ENCODE results near the gene KCNK1. TPM values are rescaled to one million over a fixed set of nuclear protein-coding genes. Genes with fewer than 3 reads are reported as not detected.

The KCNK1 gene
- total RNA-seq, 3 donors from 2014 or later, result 0.96 to 9.1 (median 5.2) TPM

DNA sequence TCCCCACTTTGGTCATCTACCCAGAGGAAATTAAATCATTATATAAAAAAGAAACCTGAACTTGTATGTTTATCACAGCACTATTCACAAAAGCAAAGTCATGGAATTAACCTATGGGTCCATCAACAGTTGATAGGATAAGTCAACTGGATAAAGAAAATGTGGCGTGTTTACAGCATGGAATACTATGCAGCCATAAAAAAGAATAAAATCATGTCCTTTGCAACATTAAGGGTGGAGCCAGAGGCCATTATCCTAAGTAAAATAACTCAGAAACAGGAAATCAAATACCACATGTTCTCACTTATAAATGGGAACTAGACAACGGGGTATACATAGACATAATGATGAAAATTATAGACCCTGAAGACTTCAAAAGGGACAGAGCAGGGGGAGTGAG lies 27.6 kb upstream of the KCNK1 start:
- Histone ChIP-seq H3K9me3 (peaks cover 0 to 6% of the 10 kb centered on the region in 2 donors), H3K27me3 (no peaks in the 10 kb centered on the region), H3K27ac (no peak overlapping the region), H3K4me3 (no peak overlapping the region), H3K4me1 (no peaks in the 10 kb centered on the region), H3K36me3 (no peaks in the 10 kb centered on the region)
- no peak for TF ChIP-seq POLR2AphosphoS5 (IDR thresholded peaks at IDR 0.05)
- TF ChIP-seq, protein P1, sequence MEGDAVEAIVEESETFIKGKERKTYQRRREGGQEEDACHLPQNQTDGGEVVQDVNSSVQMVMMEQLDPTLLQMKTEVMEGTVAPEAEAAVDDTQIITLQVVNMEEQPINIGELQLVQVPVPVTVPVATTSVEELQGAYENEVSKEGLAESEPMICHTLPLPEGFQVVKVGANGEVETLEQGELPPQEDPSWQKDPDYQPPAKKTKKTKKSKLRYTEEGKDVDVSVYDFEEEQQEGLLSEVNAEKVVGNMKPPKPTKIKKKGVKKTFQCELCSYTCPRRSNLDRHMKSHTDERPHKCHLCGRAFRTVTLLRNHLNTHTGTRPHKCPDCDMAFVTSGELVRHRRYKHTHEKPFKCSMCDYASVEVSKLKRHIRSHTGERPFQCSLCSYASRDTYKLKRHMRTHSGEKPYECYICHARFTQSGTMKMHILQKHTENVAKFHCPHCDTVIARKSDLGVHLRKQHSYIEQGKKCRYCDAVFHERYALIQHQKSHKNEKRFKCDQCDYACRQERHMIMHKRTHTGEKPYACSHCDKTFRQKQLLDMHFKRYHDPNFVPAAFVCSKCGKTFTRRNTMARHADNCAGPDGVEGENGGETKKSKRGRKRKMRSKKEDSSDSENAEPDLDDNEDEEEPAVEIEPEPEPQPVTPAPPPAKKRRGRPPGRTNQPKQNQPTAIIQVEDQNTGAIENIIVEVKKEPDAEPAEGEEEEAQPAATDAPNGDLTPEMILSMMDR (IDR thresholded peaks at IDR 0.05), result no peak
- TF ChIP-seq POLR2A (IDR thresholded peaks at IDR 0.05), result no peak
- DNase-seq (ENCODE audit: low spot score in 2 of 2), result no peak
- intact Hi-C loops (cut with DNase I; ENCODE audit: low total_unique reads), result no loop called here

DNA sequence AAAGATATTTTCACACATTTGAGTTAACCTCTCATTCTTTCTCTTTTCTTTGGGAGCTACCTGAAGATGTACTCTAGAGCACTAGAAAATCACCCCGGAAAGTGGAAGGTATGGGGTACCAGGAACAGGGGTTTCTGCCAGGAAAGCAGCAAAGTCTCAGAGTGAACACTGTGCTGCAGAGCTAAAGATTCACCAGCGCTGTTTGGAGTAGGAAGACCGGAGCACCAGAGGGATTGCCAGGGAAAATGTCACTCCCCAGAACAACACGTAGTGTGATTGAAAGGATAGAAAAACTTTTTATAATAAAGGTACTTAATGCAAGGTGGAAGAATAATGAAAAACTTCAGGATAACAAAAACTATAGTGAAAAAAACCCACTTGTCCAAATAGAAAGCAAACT lies 26.7 kb upstream of the KCNK1 start:
- TF ChIP-seq POLR2AphosphoS5 (IDR thresholded peaks at IDR 0.05) (no peak), POLR2A (IDR thresholded peaks at IDR 0.05) (no peak)
- TF ChIP-seq, protein P1 (IDR thresholded peaks at IDR 0.05), result no peak
- no peaks in the 10 kb centered on the region for H3K36me3 ChIP-seq
- intact Hi-C loops (cut with DNase I; ENCODE audit: low total_unique reads), result no loop called here
- H3K4me1 ChIP-seq, result no peaks in the 10 kb centered on the region
- H3K9me3 ChIP-seq, result peaks cover 0 to 6% of the 10 kb centered on the region in 2 donors
- no peaks in the 10 kb centered on the region for H3K27me3 ChIP-seq
- DNase-seq (ENCODE audit: low spot score in 2 of 2), result no peak
- no peak overlapping the region for H3K4me3 ChIP-seq
- no peak overlapping the region for H3K27ac ChIP-seq

DNA sequence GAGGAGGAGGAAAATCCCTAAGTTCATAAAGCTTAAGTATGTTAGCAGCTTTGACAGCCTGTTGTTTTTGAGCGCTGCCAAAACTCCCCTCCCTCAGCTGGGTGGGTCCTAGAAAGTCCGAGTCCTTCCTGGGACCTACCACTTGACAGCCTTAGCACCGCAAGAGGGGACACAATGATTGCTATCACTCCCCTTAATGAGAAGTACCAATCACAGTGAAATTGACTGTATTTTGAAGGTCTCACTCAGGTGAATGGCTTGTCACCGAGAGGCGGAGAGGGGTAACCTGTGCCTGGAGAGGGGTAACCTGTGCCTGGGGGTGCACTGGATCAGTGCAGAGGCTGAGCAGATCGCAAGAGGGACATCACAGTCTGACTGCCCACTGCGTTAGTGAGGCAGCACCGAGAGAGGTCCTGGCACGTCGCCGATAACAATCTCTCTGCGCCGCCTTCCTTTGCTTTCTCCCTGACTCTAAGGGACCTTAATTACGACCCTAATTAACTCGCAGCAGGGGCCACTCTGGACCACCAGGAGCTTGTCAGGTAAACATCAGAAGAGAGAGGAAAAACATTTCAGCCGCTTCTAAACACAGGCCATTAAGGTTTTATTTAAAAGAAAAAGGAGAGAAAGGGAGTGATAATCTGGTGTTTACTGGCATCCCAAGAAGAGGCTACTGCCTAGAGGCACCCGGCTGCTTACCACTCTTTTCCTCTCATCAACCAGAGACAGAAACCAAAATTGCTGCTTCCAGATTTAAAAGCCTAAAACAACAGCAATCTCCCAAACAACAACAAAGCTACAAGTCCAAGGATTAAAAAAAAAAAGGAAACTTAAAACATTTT lies 25.7 kb upstream of the KCNK1 start:
- H3K27ac ChIP-seq, result no peak overlapping the region
- H3K9me3 ChIP-seq, result peaks cover 0 to 6% of the 10 kb centered on the region in 2 donors
- no peaks in the 10 kb centered on the region for H3K27me3 ChIP-seq
- H3K4me3 ChIP-seq, result no peak overlapping the region
- H3K4me1 ChIP-seq, result no peaks in the 10 kb centered on the region
- H3K36me3 ChIP-seq, result no peaks in the 10 kb centered on the region
- intact Hi-C loops (cut with DNase I; ENCODE audit: low total_unique reads), result no loop called here
- no peak for DNase-seq (ENCODE audit: low spot score in 2 of 2)
- TF ChIP-seq, protein P1 (IDR thresholded peaks at IDR 0.05), result no peak

DNA sequence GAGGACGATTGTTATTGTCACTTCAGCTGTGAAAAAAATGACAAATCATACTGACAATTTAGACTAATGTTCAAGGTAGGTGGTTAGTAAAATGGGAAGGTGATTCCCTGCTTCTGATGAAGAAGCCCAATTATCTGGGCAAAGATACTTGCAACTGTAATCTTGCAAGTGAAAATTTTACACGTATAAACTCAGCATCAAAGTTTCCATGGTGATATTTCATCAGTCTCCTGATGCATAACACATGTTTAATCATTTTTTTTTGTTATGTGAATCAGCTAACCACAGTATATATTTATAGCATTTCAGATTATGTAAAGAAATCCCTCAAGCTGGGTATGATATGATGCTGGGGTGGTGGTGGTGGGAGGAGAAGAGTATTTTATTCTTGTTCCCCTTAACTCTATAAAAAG lies 16.4 kb upstream of the KCNK1 start:
- no peaks in the 10 kb centered on the region for H3K4me1 ChIP-seq
- H3K36me3 ChIP-seq, result no peaks in the 10 kb centered on the region
- H3K27me3 ChIP-seq, result no peaks in the 10 kb centered on the region
- H3K9me3 ChIP-seq, result no peaks in the 10 kb centered on the region
- TF ChIP-seq POLR2A (IDR thresholded peaks at IDR 0.05) (no peak), POLR2AphosphoS5 (IDR thresholded peaks at IDR 0.05) (no peak)
- TF ChIP-seq, protein P1 (IDR thresholded peaks at IDR 0.05), result no peak
- no peak overlapping the region for H3K4me3 ChIP-seq
- no peak overlapping the region for H3K27ac ChIP-seq
- DNase-seq (ENCODE audit: low spot score in 2 of 2), result no peak
- intact Hi-C loops (cut with DNase I; ENCODE audit: low total_unique reads), result no loop called here

DNA sequence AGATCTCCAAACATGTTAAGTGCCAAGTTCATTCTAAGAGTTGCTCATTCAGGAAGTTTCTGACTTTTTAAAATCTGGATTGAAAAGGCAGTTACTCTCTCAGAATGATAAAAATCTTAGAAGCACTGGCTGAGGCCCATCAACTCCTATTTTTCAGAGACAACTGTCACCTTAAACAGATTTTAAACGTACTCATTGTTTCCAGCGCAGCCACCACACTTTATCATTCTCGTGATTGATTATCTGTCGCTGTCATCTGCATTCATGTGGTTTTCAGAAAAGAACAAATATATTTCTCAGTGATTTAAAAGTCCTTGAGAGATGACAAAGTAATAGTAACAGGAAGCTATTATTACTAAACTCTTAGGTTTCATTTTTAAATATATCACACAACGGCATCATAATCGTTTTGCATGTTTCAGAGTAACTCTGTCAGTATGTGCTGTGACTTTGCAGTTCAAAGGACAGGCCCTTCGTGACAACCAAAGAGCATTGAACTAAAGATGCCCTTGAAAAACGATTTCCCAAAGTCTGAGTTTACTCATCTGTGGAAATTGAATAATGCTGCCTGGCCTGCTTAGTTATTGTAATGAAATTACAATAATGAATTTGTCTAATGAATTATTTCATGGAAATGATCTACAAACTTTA lies 14.9 kb upstream of the KCNK1 start:
- intact Hi-C loops (cut with DNase I; ENCODE audit: low total_unique reads), result no loop called here
- TF ChIP-seq POLR2A (IDR thresholded peaks at IDR 0.05), result no peak
- H3K27ac ChIP-seq, result no peak overlapping the region

More for the DNA sequence above, 14.9 kb upstream of the KCNK1 start:
- no peaks in the 10 kb centered on the region for H3K4me1 ChIP-seq
- H3K27me3 ChIP-seq, result no peaks in the 10 kb centered on the region
- no peak for DNase-seq (ENCODE audit: low spot score in 2 of 2)
- H3K4me3 ChIP-seq, result no peak overlapping the region
- no peaks in the 10 kb centered on the region for H3K36me3 ChIP-seq
- peaks cover 0 to 5% of the 10 kb centered on the region in 2 donors for H3K9me3 ChIP-seq
